Ishikawa (cell line): ENCODE measurements around the gene BCL2L15.
A peak's percentile ranks its signal among the peaks of the same experiment; 100 is the strongest.

Experiments
- CEBPB ChIP-seq: IDR thresholded peaks from 2 replicates; pipeline ENCODE4 v1.6.1; 2012
- CREB1 ChIP-seq: IDR thresholded peaks from 2 replicates; pipeline ENCODE4 v1.6.1; 2012; ENCODE audit warnings: low read depth
- EGR1 ChIP-seq: IDR thresholded peaks from 2 replicates; pipeline ENCODE4 v1.6.1; 2012
- EP300 ChIP-seq: IDR thresholded peaks from 2 replicates; pipeline ENCODE4 v1.6.1; 2012; ENCODE audit warnings: borderline replicate concordance
- FOXM1 ChIP-seq: IDR thresholded peaks from 2 replicates; pipeline ENCODE4 v1.6.1; 2012; ENCODE audit warnings: low read depth, borderline replicate concordance
- NFIC ChIP-seq: IDR thresholded peaks from 2 replicates; pipeline ENCODE4 v1.6.1; 2012
- RAD21 ChIP-seq: IDR thresholded peaks from 2 replicates; pipeline ENCODE4 v1.6.1; 2012; ENCODE audit warnings: low read depth
- REST ChIP-seq: IDR thresholded peaks from 2 replicates; pipeline ENCODE4 v1.6.1; 2012; ENCODE audit warnings: low read depth, mild to moderate bottlenecking
- TAF1 ChIP-seq: IDR thresholded peaks from 2 replicates; pipeline ENCODE4 v1.6.1; 2012; ENCODE audit warnings: low read depth, mild to moderate bottlenecking
- TCF12 ChIP-seq: IDR thresholded peaks from 2 replicates; pipeline ENCODE4 v1.6.1; 2012; ENCODE audit warnings: low read depth
- TEAD4 ChIP-seq: IDR thresholded peaks from 2 replicates; pipeline ENCODE4 v1.6.1; 2012
- USF1 ChIP-seq: IDR thresholded peaks from 2 replicates; pipeline ENCODE4 v1.6.1; 2012
- YY1 ChIP-seq: IDR thresholded peaks from 2 replicates; pipeline ENCODE4 v1.6.1; 2012; ENCODE audit warnings: low read depth
- ZBTB7A ChIP-seq: IDR thresholded peaks from 2 replicates; pipeline ENCODE4 v1.6.1; 2012; ENCODE audit warnings: low read depth
- TF ChIP-seq, protein P1 (sequence below): IDR thresholded peaks from 2 replicates; pipeline ENCODE4 v1.6.1; 2012

BCL2L15 gene

GRCh38 chr1:113934006-113934405, 46.6 kb upstream of the BCL2L15 start:
- TF ChIP-seq USF1 (no peak), RAD21 (no peak), REST (no peak), EP300 (no peak), TEAD4 (no peak), YY1 (no peak), TAF1 (no peak), FOXM1 (no peak), TCF12 (no peak), CEBPB (no peak), EGR1 (no peak), CREB1 (no peak), ZBTB7A (no peak)

DNA sequence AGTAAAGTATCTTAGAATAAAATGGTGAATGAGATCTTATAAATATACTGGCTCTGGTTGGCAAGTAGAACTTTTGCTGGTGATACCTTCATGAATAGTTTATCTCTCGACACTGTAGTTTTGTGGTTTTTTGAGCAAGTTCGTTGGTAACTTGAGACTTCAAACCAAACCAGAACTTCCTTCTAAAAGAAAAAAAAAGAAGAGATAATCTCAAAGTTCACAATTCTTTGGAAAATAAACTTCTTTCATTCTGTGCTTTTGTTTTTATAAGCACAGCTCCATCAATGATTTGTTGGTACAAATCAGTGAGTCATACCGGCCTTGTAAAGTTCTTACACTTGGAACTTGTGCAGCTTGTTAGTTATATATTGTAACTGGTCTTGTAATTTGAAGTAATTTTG, 44.1 kb upstream of the BCL2L15 start:
- TF ChIP-seq FOXM1: no peak
- TF ChIP-seq YY1: no peak
- no peak for TF ChIP-seq USF1
- TF ChIP-seq EP300: no peak
- no peak for TF ChIP-seq REST

GRCh38 chr1:113930499-113931161, 43.2 kb upstream of the BCL2L15 start:
- no peak for TF ChIP-seq EGR1
- TF ChIP-seq USF1: no peak

DNA sequence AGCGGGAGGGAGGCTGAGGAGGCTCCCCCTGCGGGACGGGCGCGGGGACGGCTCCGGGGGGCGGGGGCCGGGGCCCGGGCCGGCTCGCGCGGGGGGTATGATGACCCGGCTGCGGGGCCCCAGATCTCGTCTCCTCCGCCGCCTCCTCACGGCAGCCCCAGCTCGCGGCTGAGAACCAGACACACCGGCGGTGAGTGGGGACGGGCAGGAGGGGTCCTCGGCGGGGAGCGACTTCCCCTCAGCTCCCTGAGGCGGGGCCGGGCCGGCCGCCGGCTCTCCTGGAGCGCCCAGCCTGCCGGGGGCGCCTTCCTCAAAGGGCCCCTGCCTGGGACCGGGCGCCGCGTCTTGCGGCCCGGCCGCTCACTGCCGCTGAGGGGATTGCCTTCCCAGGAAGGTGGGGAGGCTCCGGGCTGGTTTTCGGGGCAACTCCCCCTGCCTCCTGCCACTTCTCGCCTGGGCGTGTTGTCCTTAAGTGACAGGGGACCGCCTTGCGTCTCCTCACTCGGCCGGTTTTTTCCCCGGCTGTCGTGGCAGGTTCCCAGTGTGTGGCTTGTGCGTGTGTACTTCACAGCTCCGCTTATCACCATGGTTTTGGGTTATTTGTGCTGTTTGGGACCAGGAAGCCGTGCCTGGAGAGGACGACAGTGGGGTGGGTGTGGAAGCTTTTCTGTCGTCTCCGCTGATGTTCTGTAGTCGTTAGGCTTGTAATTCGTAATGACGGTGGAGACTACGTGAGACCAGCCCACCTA, 42.5 kb upstream of the BCL2L15 start:
- no peak for TF ChIP-seq NFIC
- TF ChIP-seq REST: no peak
- TF ChIP-seq, protein P1, sequence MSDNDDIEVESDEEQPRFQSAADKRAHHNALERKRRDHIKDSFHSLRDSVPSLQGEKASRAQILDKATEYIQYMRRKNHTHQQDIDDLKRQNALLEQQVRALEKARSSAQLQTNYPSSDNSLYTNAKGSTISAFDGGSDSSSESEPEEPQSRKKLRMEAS: peak; percentile 36; the same call in 1 of the 2 replicates
- TF ChIP-seq RAD21: no peak
- TF ChIP-seq ZBTB7A: no peak
